ENCODE measurements around the gene NANOG. TPM values are rescaled to one million over a fixed set of nuclear protein-coding genes. Genes with fewer than 3 reads are reported as not detected.
"Not testable (repeated sequence)": the region's sequence is repeated elsewhere in the genome, so short reads cannot be mapped to it uniquely, and the experiment has no call there.

The NANOG gene
- total RNA-seq, 1 experiment from 2014 or later = not detected

DNA sequence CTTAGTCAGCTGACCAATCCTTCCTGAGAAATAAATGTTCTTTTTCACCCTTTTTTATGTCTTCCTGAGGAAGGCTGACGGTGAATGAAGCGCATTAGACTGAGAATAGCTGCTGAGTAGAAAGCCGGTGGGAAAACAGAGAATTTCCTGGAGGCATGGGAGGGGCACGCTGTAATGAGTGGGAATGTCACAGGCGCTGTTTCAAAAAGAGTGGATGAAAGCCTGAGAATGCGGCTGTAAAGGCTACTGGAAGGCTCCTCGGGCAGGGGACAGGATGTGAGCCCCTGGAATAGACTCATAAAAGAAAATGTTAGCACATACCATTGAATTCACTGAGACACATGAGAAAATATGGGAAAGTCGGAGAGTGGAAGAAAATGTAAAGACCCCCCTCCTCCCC, 53.9 kb downstream of the NANOG start:
- H3K27me3 ChIP-seq (ENCODE audit: low read length); H3K4me3 ChIP-seq (ENCODE audit: low read length); H3K9ac ChIP-seq (ENCODE audit: low read length); BruUV-seq (replicated peaks); H3K4me2 ChIP-seq (ENCODE audit: low read length); H3F3A ChIP-seq (ENCODE audit: low read length, unreplicated experiment); H3K79me2 ChIP-seq (ENCODE audit: low read length); DNase-seq; H3K36me3 ChIP-seq (ENCODE audit: low read depth, low read length); intact Hi-C loops (cut with micrococcal nuclease); H2AFZ ChIP-seq (ENCODE audit: low read length); H3K4me1 ChIP-seq (ENCODE audit: insufficient read depth, low read length); H3K9me3 ChIP-seq (ENCODE audit: low read length); POLR2A ChIA-PET (ENCODE audit: unreplicated experiment); H4K20me1 ChIP-seq (ENCODE audit: low read length); H3K9me2 ChIP-seq (replicated peaks; ENCODE audit: low read length); ATAC-seq; CTCF ChIA-PET; H3K27ac ChIP-seq (ENCODE audit: low read length): not testable (repeated sequence)

DNA sequence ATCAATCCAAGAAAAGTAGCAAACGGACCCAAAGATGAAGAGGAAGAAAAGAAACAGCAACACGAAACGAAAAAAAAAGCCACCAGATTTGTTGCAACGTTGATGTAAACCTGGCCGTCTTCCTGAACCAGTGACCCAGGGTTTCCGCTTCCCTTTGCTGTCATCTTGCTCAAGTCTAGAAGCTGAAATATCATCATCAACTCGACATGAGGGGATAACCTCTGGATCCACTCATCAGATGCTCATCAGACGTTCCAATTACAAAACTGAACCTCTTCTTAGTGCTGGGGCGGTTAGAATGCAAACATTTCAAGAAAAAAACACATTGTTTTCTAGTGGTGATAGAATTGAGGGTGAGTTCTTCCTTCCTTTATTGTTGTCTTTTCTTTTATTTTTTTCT, 54.4 kb downstream of the NANOG start:
- H3F3A ChIP-seq (ENCODE audit: low read length, unreplicated experiment); H2AFZ ChIP-seq (ENCODE audit: low read length); H3K4me2 ChIP-seq (ENCODE audit: low read length); H4K20me1 ChIP-seq (ENCODE audit: low read length); H3K27me3 ChIP-seq (ENCODE audit: low read length); ATAC-seq; H3K9me3 ChIP-seq (ENCODE audit: low read length); H3K4me1 ChIP-seq (ENCODE audit: insufficient read depth, low read length); H3K9me2 ChIP-seq (replicated peaks; ENCODE audit: low read length); DNase-seq; H3K9ac ChIP-seq (ENCODE audit: low read length); H3K36me3 ChIP-seq (ENCODE audit: low read depth, low read length); BruUV-seq (replicated peaks); POLR2A ChIA-PET (ENCODE audit: unreplicated experiment); H3K79me2 ChIP-seq (ENCODE audit: low read length); intact Hi-C loops (cut with micrococcal nuclease); H3K27ac ChIP-seq (ENCODE audit: low read length); H3K4me3 ChIP-seq (ENCODE audit: low read length); CTCF ChIA-PET: not testable (repeated sequence)

DNA sequence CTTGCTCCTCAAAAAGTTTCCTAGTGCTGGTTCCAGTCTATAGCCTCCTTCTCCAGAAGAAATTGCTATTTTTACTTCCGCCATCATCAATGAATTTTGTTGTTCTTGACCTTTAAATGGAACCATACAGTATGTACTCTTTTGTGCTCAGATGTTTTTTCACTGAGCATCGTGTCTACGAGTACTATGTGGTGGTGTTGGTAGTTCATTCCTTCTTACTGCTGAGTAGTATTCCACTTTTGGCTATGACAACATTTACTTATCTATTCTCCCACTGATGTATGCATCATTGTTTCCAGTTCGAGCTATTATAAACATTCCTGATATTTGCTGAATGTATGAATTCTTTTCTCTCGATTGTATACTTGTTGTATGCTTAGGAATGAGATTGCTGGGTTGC, 54.9 kb downstream of the NANOG start:
- CTCF ChIA-PET = no interaction called here
- no peaks in the 10 kb centered on the region for H3K4me1 ChIP-seq (ENCODE audit: insufficient read depth, low read length)
- no peaks in the 10 kb centered on the region for H4K20me1 ChIP-seq (ENCODE audit: low read length)
- TF ChIP-seq EZH2phosphoT487 (IDR thresholded peaks at IDR 0.05; ENCODE audit: borderline replicate concordance, low read length) = no peak
- TF ChIP-seq, protein P1, sequence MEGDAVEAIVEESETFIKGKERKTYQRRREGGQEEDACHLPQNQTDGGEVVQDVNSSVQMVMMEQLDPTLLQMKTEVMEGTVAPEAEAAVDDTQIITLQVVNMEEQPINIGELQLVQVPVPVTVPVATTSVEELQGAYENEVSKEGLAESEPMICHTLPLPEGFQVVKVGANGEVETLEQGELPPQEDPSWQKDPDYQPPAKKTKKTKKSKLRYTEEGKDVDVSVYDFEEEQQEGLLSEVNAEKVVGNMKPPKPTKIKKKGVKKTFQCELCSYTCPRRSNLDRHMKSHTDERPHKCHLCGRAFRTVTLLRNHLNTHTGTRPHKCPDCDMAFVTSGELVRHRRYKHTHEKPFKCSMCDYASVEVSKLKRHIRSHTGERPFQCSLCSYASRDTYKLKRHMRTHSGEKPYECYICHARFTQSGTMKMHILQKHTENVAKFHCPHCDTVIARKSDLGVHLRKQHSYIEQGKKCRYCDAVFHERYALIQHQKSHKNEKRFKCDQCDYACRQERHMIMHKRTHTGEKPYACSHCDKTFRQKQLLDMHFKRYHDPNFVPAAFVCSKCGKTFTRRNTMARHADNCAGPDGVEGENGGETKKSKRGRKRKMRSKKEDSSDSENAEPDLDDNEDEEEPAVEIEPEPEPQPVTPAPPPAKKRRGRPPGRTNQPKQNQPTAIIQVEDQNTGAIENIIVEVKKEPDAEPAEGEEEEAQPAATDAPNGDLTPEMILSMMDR (conservative IDR thresholded peaks at IDR 0.05; ENCODE audit: low read depth, low read length) = no peak
- TF ChIP-seq EZH2 (IDR thresholded peaks at IDR 0.05; ENCODE audit: low read length, unreplicated experiment) = no peak
- POLR2A ChIA-PET (ENCODE audit: unreplicated experiment) = interaction anchor here (0.7 kb wide), 1 partner anchor 167 kb away, joined by 3 read pairs; no protein-coding TSS in a partner anchor
- no peaks in the 10 kb centered on the region for H3K36me3 ChIP-seq (ENCODE audit: low read depth, low read length)
- intact Hi-C loops (cut with micrococcal nuclease) = no loop called here
- peaks cover 9% of the 10 kb centered on the region; the same call in 1 of the 2 replicates for H3K27me3 ChIP-seq (ENCODE audit: low read length)
- no peak overlapping the region for H3K27ac ChIP-seq (ENCODE audit: low read length)
- H2AFZ ChIP-seq (ENCODE audit: low read length) = no peak overlapping the region
- no TSS peak for BruUV-seq (replicated peaks)
- no peak for ATAC-seq
- no peak overlapping the region for H3K4me2 ChIP-seq (ENCODE audit: low read length)
- H3F3A ChIP-seq (ENCODE audit: low read length, unreplicated experiment) = no peaks in the 10 kb centered on the region
- H3K9me2 ChIP-seq (replicated peaks; ENCODE audit: low read length) = no peaks in the 10 kb centered on the region
- DNase-seq = no peak
- no peaks in the 10 kb centered on the region for H3K9me3 ChIP-seq (ENCODE audit: low read length)
- H3K79me2 ChIP-seq (ENCODE audit: low read length) = no peaks in the 10 kb centered on the region
- H3K4me3 ChIP-seq (ENCODE audit: low read length) = no peak overlapping the region
- no peak overlapping the region for H3K9ac ChIP-seq (ENCODE audit: low read length)

DNA sequence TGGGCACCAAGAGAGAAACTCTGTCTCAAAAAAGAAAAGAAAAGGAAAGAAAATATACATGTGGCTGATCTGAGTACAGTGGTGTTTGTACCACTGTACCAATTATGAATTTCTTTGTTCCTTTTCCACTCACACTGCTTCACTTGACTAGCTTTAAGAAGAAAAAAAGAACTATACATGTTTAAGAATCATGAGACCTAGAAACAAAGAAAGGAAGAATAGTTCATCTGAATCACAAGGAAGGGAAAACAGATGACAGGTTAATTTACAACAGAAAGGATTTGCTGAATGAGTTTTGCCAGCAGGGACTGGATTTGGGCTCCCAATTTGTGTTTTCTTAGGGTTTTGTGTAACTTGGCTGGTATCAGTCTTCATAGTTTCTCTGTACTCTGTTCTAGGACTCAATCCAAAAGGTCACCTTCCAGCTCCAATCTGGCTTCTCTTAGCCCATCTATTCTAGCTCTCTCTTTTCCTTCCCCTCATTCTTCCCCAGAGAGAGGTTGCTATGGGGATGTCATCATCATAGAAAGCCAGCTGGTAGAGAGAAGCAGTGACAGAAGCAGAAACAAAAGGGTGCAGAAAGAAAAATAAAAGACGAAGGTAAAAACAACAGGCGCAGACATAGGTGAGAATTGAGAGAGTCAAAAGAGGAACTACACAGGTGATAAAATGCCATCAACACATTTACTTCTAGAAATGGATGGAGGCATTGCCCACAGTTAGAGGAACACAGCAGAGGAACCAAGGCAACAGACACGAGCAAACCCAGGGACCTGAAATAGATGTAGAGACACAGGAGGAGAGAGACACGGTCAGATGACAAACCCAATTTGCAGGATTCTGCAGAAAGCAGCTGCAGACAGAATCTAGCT, 58.3 kb downstream of the NANOG start:
- BruUV-seq (replicated peaks); H3K79me2 ChIP-seq (ENCODE audit: low read length); H3K9me2 ChIP-seq (replicated peaks; ENCODE audit: low read length); H3K4me3 ChIP-seq (ENCODE audit: low read length); H3K27ac ChIP-seq (ENCODE audit: low read length); H2AFZ ChIP-seq (ENCODE audit: low read length); H3K4me1 ChIP-seq (ENCODE audit: insufficient read depth, low read length); ATAC-seq; POLR2A ChIA-PET (ENCODE audit: unreplicated experiment); H4K20me1 ChIP-seq (ENCODE audit: low read length); H3K9me3 ChIP-seq (ENCODE audit: low read length); CTCF ChIA-PET; H3K9ac ChIP-seq (ENCODE audit: low read length); intact Hi-C loops (cut with micrococcal nuclease); H3F3A ChIP-seq (ENCODE audit: low read length, unreplicated experiment); H3K36me3 ChIP-seq (ENCODE audit: low read depth, low read length); H3K4me2 ChIP-seq (ENCODE audit: low read length); DNase-seq: not testable (repeated sequence)
- peaks cover 20% of the 10 kb centered on the region for H3K27me3 ChIP-seq (ENCODE audit: low read length)

DNA sequence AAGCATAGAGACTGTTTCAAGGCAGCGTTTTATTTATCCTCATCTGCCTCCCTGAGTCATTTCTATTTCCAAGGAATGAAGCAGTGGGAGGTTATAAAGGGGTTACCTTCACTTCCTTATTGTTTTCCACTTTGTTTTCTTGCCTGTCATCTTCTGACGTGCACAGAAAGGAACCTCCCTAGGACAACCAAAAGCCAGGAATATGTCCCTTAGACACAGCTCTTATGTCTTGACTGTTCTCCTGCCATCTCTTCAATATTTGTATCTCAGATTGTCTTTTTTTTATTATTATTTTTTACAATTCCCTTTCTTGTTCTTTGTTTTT, 58.9 kb downstream of the NANOG start:
- H3K4me1 ChIP-seq (ENCODE audit: insufficient read depth, low read length); CTCF ChIA-PET; ATAC-seq; H3K4me2 ChIP-seq (ENCODE audit: low read length); POLR2A ChIA-PET (ENCODE audit: unreplicated experiment); H2AFZ ChIP-seq (ENCODE audit: low read length); H3K36me3 ChIP-seq (ENCODE audit: low read depth, low read length); H3K9me3 ChIP-seq (ENCODE audit: low read length); H3K9ac ChIP-seq (ENCODE audit: low read length); H3K9me2 ChIP-seq (replicated peaks; ENCODE audit: low read length); H3K27ac ChIP-seq (ENCODE audit: low read length); H4K20me1 ChIP-seq (ENCODE audit: low read length); H3K4me3 ChIP-seq (ENCODE audit: low read length); BruUV-seq (replicated peaks); DNase-seq; H3F3A ChIP-seq (ENCODE audit: low read length, unreplicated experiment); H3K79me2 ChIP-seq (ENCODE audit: low read length); intact Hi-C loops (cut with micrococcal nuclease): not testable (repeated sequence)
- peaks cover 25% of the 10 kb centered on the region for H3K27me3 ChIP-seq (ENCODE audit: low read length)
